Measurements from ENCODE around the gene TRMT5.

Gene TRMT5

GRCh38 chr14:60963761-60964160 lies 17.1 kb downstream of the TRMT5 start:
- DNase-seq: no peak

GRCh38 chr14:60958146-60958545 lies 22.7 kb downstream of the TRMT5 start:
- no peak for DNase-seq

DNA sequence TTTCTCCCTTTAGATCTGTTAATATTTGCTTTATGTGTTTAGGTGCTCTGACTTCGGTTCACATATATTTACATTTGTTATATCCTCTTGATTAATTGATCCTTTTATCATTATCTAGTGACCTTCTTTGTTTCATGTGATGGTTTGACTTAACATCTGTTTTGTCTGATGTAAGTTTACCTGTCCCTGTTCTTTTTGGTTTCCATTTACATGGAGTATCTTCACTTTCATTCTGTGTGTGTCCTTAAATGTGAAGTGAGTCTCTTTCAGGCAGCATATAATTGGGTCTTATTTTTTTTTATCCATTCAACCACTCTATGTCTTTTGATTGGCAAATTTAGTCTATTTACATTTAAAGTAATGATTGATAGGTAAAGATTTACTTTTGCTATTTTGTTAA lies 24.2 kb downstream of the TRMT5 start:
- no peak for DNase-seq

DNA sequence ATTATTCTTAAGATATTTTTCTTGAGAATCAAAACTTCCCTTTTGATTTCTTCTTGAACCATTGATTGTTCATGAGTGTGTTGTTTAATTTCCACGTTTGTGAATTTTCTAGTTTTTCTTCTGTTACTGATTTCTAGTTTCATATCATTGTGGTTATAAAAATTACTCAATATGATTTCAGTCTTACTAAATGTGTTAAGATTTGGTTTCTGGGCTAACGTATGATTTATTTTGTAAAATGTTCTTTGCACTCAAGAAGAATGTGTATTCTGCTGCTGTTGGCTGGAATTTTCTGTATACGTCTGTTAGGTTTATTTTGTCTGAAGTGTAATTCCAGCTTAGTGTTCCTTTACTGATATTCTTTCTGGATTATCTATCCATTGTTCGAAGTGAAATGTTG lies 24.7 kb downstream of the TRMT5 start:
- DNase-seq: no peak

GRCh38 chr14:60951776-60952435 lies 29.0 kb downstream of the TRMT5 start:
- DNase-seq: no peak

DNA sequence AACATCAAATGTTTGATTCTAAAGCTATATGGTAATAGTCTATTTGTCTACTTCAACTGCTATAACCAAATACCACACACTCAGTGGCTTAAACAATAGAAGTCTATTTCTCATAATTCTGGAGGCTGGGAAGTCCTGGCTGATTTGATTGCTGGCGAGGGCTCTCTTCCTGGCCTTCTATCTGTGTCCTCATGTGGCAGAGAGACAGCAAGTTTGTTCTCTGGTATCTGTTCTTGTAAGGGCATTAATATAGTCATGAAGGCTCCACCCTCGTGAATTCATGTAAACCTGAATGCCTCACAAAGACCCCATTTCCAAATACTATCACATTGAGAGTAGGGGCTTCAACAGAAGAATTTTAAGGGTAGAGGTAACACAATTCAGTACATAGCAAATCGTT lies 34.1 kb downstream of the TRMT5 start:
- DNase-seq: no peak

- DNase-seq: no peak
Measured at GRCh38 chr14:60945984-60946383, 34.9 kb downstream of the TRMT5 start.

DNA sequence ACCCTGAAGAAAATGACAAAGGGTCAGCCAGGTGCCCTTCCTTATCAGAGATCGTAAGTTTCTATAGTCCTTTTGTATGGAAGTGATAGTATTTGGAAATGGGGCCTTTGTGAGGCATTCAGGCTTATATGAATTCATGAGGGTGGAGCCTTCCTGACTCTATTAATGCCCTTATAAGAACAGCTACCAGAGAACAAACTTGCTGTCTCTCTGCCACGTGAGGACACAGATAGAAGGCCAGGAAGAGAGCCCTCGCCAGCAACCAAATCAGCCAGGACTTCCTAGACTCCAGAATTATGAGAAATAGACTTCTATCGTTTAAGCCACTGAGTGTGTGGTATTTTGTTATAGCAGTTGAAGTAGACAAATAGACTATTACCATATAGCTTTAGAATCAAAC lies 36.7 kb downstream of the TRMT5 start:
- DNase-seq: no peak

DNA sequence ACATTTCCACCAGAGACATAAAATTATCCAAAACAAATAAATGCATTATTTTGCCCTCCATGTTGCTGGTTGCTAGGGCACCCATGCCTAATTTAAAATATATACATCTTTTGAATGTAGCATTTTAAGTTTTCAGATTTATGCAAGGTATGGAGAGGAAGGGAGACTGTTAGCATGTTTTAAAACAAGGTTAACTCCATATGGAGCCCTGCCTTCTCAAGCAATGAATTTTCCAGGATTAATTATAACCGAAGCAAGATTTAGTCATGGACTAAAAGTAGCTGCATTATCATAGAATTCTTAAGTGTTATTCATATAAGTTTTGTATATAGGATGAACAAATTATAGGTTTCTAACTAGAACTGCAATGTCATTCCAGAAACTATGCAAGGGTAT lies 37.2 kb downstream of the TRMT5 start:
- DNase-seq: no peak

DNA sequence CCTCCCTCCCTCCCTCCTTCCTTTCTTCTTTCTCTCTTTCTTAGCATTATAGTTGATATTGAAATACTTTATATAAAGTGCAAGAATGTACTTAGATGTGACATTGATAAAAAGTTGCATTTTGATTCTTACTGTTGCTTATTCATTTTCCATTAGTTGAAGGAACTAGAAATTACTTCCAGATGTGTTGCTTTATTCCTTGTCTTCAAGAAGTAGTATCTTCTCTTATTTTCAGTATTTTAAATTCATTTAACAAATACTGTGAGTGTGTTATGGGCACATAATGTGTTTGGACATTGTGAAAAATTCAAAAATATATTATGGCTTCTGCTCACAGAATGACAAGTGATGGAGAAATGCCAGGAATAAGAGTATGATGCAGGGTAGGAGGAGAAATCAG lies 45.6 kb downstream of the TRMT5 start:
- no peak for DNase-seq

DNA sequence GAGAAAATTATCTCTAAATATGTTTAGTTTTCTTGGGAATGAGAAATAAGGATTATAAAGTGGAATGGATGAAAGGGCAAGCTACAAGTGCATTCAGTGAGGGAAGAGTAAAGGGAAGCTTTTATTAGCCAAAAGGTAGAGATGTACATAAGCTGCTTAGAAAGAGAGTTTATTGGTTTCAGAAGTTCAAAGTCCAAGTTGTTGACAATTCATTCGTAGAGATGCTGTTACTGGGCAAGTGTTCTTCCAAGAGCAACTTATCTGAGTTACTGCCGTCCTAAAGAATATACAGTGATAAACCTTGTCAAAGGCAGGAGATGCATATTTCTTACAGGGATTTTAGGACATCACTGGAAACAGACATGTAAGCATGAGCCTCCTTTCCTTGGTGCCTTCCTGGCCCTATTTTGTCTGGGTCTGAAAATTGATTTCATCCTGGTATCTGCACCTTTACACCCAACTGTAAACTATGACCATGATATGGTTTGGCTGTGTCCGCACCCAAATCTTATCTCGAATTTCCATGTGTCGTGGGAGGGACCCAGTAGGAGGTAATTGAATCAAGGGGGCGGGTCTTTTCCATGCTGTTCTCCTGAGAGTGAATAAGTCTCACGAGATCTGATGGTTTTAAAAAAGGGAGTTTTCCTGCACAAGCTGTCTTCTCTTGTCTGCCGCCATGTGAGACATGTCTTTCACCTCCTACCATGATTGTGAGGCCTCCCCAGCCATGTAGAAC lies 46.8 kb downstream of the TRMT5 start:
- no peak for DNase-seq

GRCh38 chr14:60931218-60931617 lies 49.7 kb downstream of the TRMT5 start:
- peak; percentile 39 for DNase-seq

DNA sequence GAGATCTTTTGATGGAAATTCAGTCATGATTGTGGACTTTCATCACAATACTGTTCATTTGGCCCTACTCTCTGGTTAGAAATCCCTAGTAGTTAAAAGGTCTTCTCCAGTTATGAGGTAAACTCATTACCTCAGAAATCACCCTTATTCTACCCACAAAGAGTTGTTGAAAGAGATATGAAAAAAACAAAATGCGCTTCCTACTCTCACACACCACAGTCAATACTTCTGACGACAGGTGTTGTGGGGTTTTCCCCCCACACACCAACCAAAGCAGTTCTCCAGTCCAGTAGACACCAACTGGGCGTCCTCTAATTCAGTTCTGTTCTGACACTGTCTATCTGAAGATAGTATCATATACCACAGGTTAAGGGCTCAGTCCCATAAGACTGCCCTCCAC lies 54.9 kb downstream of the TRMT5 start:
- DNase-seq: no peak

- DNase-seq: no peak
Measured at GRCh38 chr14:60925286-60925685, 55.6 kb downstream of the TRMT5 start.

DNA sequence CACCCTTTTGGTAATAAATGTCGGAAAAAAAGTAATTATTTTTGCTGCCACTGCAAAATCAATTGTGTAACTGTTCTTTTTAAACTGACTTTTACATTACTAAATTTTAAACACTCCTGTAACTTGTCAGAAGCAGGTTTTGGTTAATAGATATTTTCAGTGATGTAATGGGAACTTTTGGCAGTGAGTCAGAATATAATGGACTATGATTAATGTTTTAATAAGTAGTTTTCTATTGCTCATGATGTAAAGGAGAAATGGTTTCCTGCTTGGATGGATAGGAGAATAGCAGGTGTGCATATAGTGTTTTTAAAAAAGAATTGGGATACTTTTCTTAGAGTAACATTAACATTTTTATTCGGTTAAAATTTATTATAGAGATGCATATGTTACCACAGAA lies 58.8 kb downstream of the TRMT5 start:
- peak; percentile 4 for DNase-seq
